Activated CD4-positive, alpha-beta T cell treated with anti-CD3 and anti-CD28 coated beads for 36 hours (primary cell): Measurements from ENCODE around the gene TBL1XR1. TPM values are rescaled to one million over a fixed set of nuclear protein-coding genes. Genes with fewer than 3 reads are reported as not detected.
"Not testable (repeated sequence)": the region's sequence is repeated elsewhere in the genome, so short reads cannot be mapped to it uniquely, and the experiment has no call there.

ENCODE experiments used
- ATAC-seq: fragments of 200-7000 bp; cut with Tn5 transposase; one replicate; pipeline ENCODE4 v1.10.0; 2021; ENCODE audit warnings: mild to moderate bottlenecking, moderate library complexity
- CTCF ChIA-PET: fragments of 350-600 bp; sonication (Branson Sonifier 250); formaldehyde crosslinking; loops from one replicate; lab custom pipeline; 2021; ENCODE audit warnings: antibody characterized with exemption; lab: Charles Lee
- POLR2A ChIA-PET: fragments of 350-600 bp; sonication (Branson Sonifier 250); formaldehyde crosslinking; loops from one replicate; lab custom pipeline; 2021; ENCODE audit warnings: antibody characterized with exemption, inconsistent platforms; lab: Charles Lee
- DNase-seq: peaks from one replicate; pipeline ENCODE4 v3.0.0-alpha.2; 2020
- H3K27ac Mint-ChIP-seq: one replicate; pipeline ENCODE4 v1.8.0; 2021; ENCODE audit warnings: mixed read lengths
- H3K27me3 Mint-ChIP-seq: one replicate; pipeline ENCODE4 v1.8.0; 2021; ENCODE audit warnings: mixed read lengths
- H3K36me3 Mint-ChIP-seq: one replicate; pipeline ENCODE4 v1.8.0; 2021; ENCODE audit warnings: low read depth, mixed read lengths
- H3K4me1 Mint-ChIP-seq: one replicate; pipeline ENCODE4 v1.8.0; 2021; ENCODE audit warnings: mixed read lengths
- H3K4me3 Mint-ChIP-seq: one replicate; pipeline ENCODE4 v1.8.0; 2021; ENCODE audit warnings: mild to moderate bottlenecking, moderate library complexity, mixed read lengths
- H3K9me3 Mint-ChIP-seq: one replicate; pipeline ENCODE4 v1.8.0; 2021; ENCODE audit warnings: low read depth, mixed read lengths
- intact Hi-C, 2 experiments: fragments of 100-400 bp; cut with DNase I in 1 of 2; cut with micrococcal nuclease in 1 of 2; formaldehyde crosslinking; loops; one replicate each; pipeline versions ENCODE4 v1.14.2 to v1.15.1; 2022 to 2024; cut with DNase I, micrococcal nuclease
- total RNA-seq, 2 experiments: library from RNA; stranded (reverse); gene quantifications; one replicate each; pipeline ENCODE4 v1.2.3, GENCODE V29; 2021

Gene TBL1XR1
- total RNA-seq, 2 experiments from 2014 or later: 164 to 226 TPM

- Mint-ChIP-seq H3K4me1 (no peaks in the 10 kb centered on the region), H3K4me3 (no peak overlapping the region), H3K9me3 (peaks cover 2% of the 10 kb centered on the region), H3K27ac (no peak overlapping the region), H3K36me3 (peaks cover 7% of the 10 kb centered on the region), H3K27me3 (no peaks in the 10 kb centered on the region)
- no peak for DNase-seq
- ATAC-seq: no peak
- intact Hi-C loops: no loop called here
- CTCF ChIA-PET: interaction anchor here (0.6 kb wide), 1 partner anchor 1337 kb away, joined by 4 read pairs; no protein-coding TSS in a partner anchor
- POLR2A ChIA-PET: no interaction called here
Measured at GRCh38 chr3:177013681-177014280, 183.5 kb downstream of the TBL1XR1 start.

DNA sequence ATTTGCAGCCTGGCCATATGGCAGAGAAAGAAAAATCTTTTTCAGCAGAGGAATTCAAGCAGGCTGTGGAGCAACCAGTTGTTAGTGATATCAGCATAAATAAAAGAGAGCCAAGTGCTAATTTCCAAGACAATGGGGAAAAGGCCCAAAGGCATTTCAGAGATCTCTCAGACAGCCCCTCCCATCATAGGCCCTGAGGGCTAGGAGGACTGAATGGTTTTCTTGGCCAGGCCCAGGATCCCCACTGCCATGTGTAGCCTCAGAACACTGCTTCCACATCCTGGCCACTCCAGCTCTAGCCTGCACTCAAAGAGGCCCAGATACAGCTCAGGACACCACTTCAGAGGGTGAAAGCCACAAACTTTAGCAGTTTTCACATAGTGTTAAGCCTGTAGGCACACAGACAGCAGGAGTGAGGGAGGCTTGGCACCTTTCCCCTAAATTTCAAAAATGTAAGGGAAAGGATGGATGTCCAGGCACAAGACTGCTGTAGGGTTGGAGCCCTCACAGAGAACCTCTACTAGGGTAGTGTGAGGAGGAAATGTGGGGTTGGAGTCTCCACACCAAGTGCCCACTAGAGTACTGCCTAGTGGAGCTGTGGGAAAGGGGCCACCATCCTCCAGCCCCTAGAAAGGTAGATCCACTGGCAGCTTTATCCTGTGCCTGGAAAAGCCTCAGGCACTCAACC, 191.4 kb downstream of the TBL1XR1 start:
- Mint-ChIP-seq H3K36me3 (peaks cover 5% of the 10 kb centered on the region), H3K9me3 (peaks cover 20% of the 10 kb centered on the region), H3K4me1 (no peaks in the 10 kb centered on the region), H3K27me3 (no peaks in the 10 kb centered on the region), H3K27ac (no peak overlapping the region), H3K4me3 (no peak overlapping the region)
- DNase-seq (no peak), ATAC-seq (no peak)
- ChIA-PET CTCF (no interaction called here), POLR2A (no interaction called here)
- intact Hi-C loops: no loop called here

- POLR2A ChIA-PET, CTCF ChIA-PET, H3K4me3 Mint-ChIP-seq: not testable (repeated sequence)
Measured at GRCh38 chr3:177000159-177000558, 197.1 kb downstream of the TBL1XR1 start.

DNA sequence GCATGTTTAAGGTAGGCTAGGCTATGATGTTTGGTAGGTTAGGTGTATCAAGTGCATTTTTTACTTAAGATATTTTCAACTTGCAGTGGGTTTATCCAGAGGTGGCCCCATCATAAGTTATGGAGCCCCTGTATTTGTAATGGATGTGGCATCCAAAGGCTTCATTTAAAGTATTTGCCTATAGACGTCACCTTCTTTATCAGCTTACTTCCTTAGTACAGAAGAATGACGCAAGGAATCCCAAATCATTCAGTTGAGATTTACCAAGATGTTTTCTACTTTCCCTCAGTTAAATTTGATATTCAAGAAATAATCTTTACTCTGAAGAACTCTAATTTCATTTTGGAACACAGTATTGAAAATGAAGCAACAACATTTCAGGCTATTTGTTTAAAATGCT, 201.3 kb downstream of the TBL1XR1 start:
- Mint-ChIP-seq H3K27ac (no peak overlapping the region), H3K4me1 (no peaks in the 10 kb centered on the region), H3K36me3 (peaks cover 4% of the 10 kb centered on the region), H3K4me3 (no peak overlapping the region), H3K27me3 (no peaks in the 10 kb centered on the region), H3K9me3 (peaks cover 14% of the 10 kb centered on the region)
- ChIA-PET POLR2A (no interaction called here), CTCF (no interaction called here)
- DNase-seq (no peak), ATAC-seq (no peak)
- intact Hi-C loops: no loop called here

More at GRCh38 chr3:177000159-177000558, 197.1 kb downstream of the TBL1XR1 start:
- H3K27ac Mint-ChIP-seq, DNase-seq, ATAC-seq, H3K27me3 Mint-ChIP-seq, H3K36me3 Mint-ChIP-seq, intact Hi-C loops, H3K4me1 Mint-ChIP-seq: not testable (repeated sequence)
- H3K9me3 Mint-ChIP-seq: peaks cover 11% of the 10 kb centered on the region

GRCh38 chr3:176994891-176995781, 202.1 kb downstream of the TBL1XR1 start:
- Mint-ChIP-seq H3K27ac (no peak overlapping the region), H3K4me3 (no peak overlapping the region), H3K27me3 (no peaks in the 10 kb centered on the region), H3K9me3 (peaks cover 7% of the 10 kb centered on the region), H3K4me1 (no peaks in the 10 kb centered on the region), H3K36me3 (no peaks in the 10 kb centered on the region)
- ATAC-seq (peak; percentile 47), DNase-seq (no peak)
- ChIA-PET POLR2A (no interaction called here), CTCF (no interaction called here)
- intact Hi-C loops: no loop called here

DNA sequence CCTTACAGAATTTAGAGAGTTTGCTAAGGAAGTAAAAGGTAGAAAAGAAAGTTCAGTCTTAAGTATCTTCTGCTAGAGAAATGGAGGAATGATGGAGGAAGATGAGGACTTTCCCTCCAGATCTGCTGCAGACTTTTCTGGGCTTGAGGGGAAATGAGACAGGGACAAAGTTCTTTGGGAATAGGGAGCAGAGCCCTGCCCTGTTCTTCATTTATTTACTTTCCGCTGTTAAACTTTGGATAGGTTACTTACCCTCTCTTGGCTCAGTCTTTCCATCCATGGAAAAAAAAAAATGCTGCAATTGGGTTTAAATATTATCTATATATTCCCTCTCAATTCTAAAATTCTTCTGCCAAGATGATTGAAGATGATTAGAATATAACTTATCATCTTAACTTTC, 202.9 kb downstream of the TBL1XR1 start:
- intact Hi-C loops: no loop called here
- Mint-ChIP-seq H3K36me3 (no peaks in the 10 kb centered on the region), H3K27ac (no peak overlapping the region), H3K9me3 (peaks cover 5% of the 10 kb centered on the region), H3K4me1 (no peaks in the 10 kb centered on the region), H3K27me3 (no peaks in the 10 kb centered on the region), H3K4me3 (no peak overlapping the region)
- DNase-seq: no peak
- CTCF ChIA-PET: no interaction called here
- no peak for ATAC-seq
- POLR2A ChIA-PET: no interaction called here

DNA sequence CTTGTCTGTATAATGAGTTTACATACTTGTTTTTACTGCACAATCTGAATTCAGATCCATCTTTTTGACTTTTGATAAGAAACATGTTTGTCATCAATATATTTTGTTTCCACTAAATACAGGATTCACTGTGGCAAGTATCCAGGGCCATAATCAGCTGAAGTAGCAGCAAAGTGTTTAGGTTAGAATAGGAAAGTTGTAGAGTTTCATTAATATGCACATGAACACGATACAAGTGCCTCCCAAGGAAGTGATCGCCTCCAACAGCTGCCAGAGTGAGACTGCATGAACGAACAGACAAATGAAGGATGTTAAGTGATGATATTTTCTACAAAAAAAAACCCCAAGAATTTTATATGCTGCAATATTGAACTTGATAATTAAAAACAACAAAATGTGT, 204.3 kb downstream of the TBL1XR1 start:
- Mint-ChIP-seq H3K36me3 (no peaks in the 10 kb centered on the region), H3K4me1 (no peaks in the 10 kb centered on the region), H3K27me3 (no peaks in the 10 kb centered on the region), H3K9me3 (peaks cover 5% of the 10 kb centered on the region), H3K4me3 (no peak overlapping the region), H3K27ac (no peak overlapping the region)
- ChIA-PET CTCF (no interaction called here), POLR2A (no interaction called here)
- intact Hi-C loops: no loop called here
- DNase-seq (no peak), ATAC-seq (no peak)

- no peak for ATAC-seq
- Mint-ChIP-seq H3K27ac (no peak overlapping the region), H3K4me1 (no peaks in the 10 kb centered on the region), H3K4me3 (no peak overlapping the region), H3K36me3 (no peaks in the 10 kb centered on the region), H3K9me3 (peaks cover 5% of the 10 kb centered on the region), H3K27me3 (no peaks in the 10 kb centered on the region)
- intact Hi-C loops: no loop called here
- no peak for DNase-seq
- CTCF ChIA-PET: no interaction called here
- POLR2A ChIA-PET: no interaction called here
Measured at GRCh38 chr3:176992565-176992964, 204.7 kb downstream of the TBL1XR1 start.

DNA sequence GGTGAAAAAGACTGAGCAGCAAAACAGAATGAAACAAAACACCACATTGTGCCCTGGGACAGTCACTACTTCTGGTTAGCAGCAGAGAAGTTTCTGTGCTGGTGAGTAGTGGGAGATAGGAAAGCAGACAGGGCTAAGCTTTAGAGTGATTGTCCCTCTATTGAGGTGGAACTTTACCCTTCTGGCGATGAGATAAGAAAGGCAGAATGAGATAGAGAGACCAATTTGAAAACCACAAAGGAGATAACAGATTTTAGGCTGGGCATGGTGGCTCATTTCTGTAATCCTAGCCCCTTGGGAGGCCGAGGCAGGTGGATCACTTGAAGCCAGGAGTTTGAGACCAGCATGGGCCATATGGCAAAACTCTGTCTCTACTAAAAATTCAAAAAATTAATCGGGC, 208.5 kb downstream of the TBL1XR1 start:
- Mint-ChIP-seq H3K9me3 (peaks cover 5% of the 10 kb centered on the region), H3K27me3 (no peaks in the 10 kb centered on the region), H3K36me3 (no peaks in the 10 kb centered on the region), H3K27ac (no peak overlapping the region), H3K4me3 (no peak overlapping the region), H3K4me1 (no peaks in the 10 kb centered on the region)
- ChIA-PET CTCF (interaction anchor here (0.6 kb wide), 1 partner anchor 610 kb away, joined by 3 read pairs; no protein-coding TSS in a partner anchor), POLR2A (no interaction called here)
- ATAC-seq (no peak), DNase-seq (no peak)
- intact Hi-C loops: no loop called here

GRCh38 chr3:176987901-176988650, 209.2 kb downstream of the TBL1XR1 start:
- H3K27me3 Mint-ChIP-seq: no peaks in the 10 kb centered on the region
- H3K4me3 Mint-ChIP-seq: no peak overlapping the region
- POLR2A ChIA-PET: no interaction called here
- ATAC-seq: no peak
- CTCF ChIA-PET: interaction anchor here (1.2 kb wide), 1 partner anchor 38 kb away, joined by 4 read pairs; no protein-coding TSS in a partner anchor
- no peak overlapping the region for H3K27ac Mint-ChIP-seq
- H3K36me3 Mint-ChIP-seq: no peaks in the 10 kb centered on the region
- intact Hi-C loops: no loop called here
- H3K9me3 Mint-ChIP-seq: peaks cover 5% of the 10 kb centered on the region
- no peaks in the 10 kb centered on the region for H3K4me1 Mint-ChIP-seq
- no peak for DNase-seq

GRCh38 chr3:176978441-176978840, 218.8 kb downstream of the TBL1XR1 start:
- H3K4me1 Mint-ChIP-seq: peaks cover 2% of the 10 kb centered on the region
- no peak overlapping the region for H3K4me3 Mint-ChIP-seq
- no peak overlapping the region for H3K27ac Mint-ChIP-seq
- CTCF ChIA-PET: interaction anchor here (0.7 kb wide), 1 partner anchor 25 kb away, joined by 3 read pairs; no protein-coding TSS in a partner anchor
- H3K9me3 Mint-ChIP-seq: peaks cover 12% of the 10 kb centered on the region
- no peaks in the 10 kb centered on the region for H3K36me3 Mint-ChIP-seq
- H3K27me3 Mint-ChIP-seq: no peaks in the 10 kb centered on the region
- intact Hi-C loops: no loop called here
- ATAC-seq (no peak), DNase-seq (no peak)
- POLR2A ChIA-PET: no interaction called here
